ENCODE results near the gene NDST3.
"Not testable (repeated sequence)": the region's sequence is repeated elsewhere in the genome, so short reads cannot be mapped to it uniquely, and the experiment has no call there.

NDST3 gene

DNA sequence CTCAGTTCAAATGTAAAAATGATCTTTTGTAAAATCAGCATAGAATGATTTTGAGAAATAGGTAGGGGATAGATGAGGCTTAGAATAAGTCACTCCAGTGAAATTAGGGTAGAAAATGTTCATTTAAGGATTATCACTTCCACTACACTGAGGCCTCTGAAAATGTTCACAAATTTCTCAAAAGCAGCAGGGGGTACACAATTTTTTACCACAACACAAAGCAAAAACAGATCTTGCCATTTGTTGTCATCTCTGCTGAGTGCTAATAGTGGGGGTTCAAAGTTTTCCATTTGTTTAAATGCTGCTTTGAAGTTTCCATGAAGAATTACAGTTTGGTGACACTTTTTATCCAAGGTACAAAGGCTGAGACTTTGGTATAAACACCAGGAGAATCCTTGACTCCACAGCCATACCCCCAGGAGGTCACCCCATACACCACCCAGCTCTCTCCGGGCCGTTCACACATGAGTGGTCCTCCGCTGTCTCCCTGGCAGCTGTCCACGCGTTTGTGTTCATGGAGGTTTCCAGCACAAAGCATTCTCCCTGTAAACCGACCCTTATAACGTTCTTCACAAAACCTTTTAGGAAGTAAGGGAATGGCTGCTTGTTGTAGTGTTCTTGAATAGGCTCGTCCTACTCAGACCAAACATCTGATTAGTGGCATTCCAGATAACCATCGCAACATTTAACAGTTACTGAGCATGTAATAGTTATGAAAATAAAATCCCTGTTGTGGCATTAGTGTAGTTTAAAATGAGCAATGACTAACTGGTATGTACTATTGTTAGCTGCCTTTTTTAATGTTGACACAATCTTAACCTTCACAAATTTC, 247.5 kb downstream of the NDST3 start:
- H3K4me3 Mint-ChIP-seq, result peak overlapping the region; percentile 94
- H3K4me1 Mint-ChIP-seq (ENCODE audit: low read depth), result peaks cover 44% of the 10 kb centered on the region
- H3K36me3 Mint-ChIP-seq (ENCODE audit: low read depth), result peaks cover 46% of the 10 kb centered on the region
- no peaks in the 10 kb centered on the region for H3K27me3 Mint-ChIP-seq
- no peaks in the 10 kb centered on the region for H3K9me3 Mint-ChIP-seq
- peak overlapping the region; percentile 91 for H3K27ac Mint-ChIP-seq

DNA sequence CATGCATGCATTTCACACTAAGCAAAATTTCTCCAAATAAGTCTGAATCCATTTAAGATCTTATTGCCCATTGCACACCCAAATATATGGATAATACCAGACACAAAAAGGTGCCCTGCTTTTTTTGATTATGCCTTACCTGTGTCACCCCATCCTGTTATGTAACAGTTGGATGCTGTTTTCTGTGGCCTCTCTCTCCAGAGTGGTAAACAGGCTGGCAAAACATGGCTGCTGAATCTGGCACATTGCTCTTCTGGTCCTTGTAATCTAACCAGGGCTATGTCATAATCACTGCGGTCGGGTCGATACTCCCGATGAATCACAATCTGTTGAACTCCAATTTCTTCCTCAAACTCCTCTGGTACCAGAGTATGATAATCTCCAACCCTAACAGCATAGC, 248.4 kb downstream of the NDST3 start:
- H3K4me1 Mint-ChIP-seq (ENCODE audit: low read depth), result peaks cover 35% of the 10 kb centered on the region
- no peaks in the 10 kb centered on the region for H3K27me3 Mint-ChIP-seq
- H3K4me3 Mint-ChIP-seq, result no peak overlapping the region
- peaks cover 46% of the 10 kb centered on the region for H3K36me3 Mint-ChIP-seq (ENCODE audit: low read depth)
- H3K9me3 Mint-ChIP-seq, result no peaks in the 10 kb centered on the region
- H3K27ac Mint-ChIP-seq, result peak overlapping the region; percentile 73

DNA sequence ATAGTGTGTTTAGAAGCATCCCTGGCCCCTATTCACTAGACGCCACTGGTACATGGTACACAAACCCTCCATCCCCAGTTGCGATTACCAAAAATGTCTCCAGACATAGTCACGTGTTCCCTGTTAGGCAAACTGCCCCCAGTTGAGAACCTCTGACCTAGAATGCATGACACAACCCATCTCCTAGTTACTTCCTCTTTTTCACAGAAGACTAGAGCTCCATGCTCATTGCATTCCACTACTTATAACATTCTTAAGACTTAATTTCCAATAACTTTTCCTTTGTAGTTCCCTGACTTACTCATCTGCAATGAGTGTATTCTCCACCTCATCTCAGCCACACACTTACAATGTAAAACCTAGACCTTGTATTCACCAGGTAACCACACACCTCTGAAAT, 249.9 kb downstream of the NDST3 start:
- Mint-ChIP-seq H3K36me3 (ENCODE audit: low read depth) (peaks cover 37% of the 10 kb centered on the region), H3K27me3 (no peaks in the 10 kb centered on the region)

DNA sequence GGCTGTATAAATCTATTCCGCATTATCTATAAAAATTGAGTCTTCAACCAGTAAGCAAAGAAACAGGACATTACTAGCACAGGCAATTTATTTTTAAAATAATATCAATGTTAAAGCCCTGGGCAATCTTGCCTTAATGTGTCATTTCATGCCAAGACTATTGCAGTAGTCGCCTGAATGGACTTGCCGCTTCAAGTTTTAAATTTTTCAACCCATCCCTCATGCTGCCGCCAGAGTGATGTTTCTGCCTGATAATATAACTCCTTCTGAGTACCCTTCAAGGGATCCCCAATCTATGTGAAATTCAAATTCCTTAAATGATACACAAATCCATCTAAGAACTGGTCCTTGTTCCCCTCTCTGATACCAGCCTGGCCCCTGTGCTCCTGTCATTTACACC, 251.6 kb downstream of the NDST3 start:
- Mint-ChIP-seq H3K4me1 (ENCODE audit: low read depth) (peaks cover 16% of the 10 kb centered on the region), H3K27me3 (no peaks in the 10 kb centered on the region), H3K27ac (no peak overlapping the region), H3K4me3 (no peak overlapping the region), H3K36me3 (ENCODE audit: low read depth) (peaks cover 19% of the 10 kb centered on the region), H3K9me3 (no peaks in the 10 kb centered on the region)

More for the DNA sequence above, 249.9 kb downstream of the NDST3 start:
- Mint-ChIP-seq H3K4me1 (ENCODE audit: low read depth) (peaks cover 24% of the 10 kb centered on the region), H3K27ac (no peak overlapping the region), H3K9me3 (no peaks in the 10 kb centered on the region), H3K4me3 (no peak overlapping the region)

DNA sequence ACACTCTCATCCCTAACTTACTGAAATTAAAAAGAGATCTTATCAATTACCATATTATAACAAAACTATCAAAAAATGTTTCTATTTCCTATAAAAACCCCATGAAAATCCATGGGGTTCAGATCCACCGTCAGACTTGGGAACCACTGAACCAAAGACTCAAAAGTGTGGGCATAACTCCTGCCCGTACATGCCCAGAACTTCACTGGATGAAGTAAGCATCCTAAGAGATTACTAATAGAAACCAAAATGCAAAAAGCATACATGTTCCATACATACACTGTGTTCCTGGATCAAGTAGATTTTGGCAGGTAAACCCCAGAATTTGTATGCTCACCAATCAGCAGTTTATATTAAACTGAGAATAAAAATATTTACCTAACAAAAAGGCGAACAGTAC, 252.4 kb downstream of the NDST3 start:
- Mint-ChIP-seq H3K27me3 (no peaks in the 10 kb centered on the region), H3K27ac (no peak overlapping the region), H3K4me1 (ENCODE audit: low read depth) (peaks cover 9% of the 10 kb centered on the region), H3K9me3 (no peaks in the 10 kb centered on the region), H3K4me3 (no peak overlapping the region), H3K36me3 (ENCODE audit: low read depth) (peaks cover 12% of the 10 kb centered on the region)

DNA sequence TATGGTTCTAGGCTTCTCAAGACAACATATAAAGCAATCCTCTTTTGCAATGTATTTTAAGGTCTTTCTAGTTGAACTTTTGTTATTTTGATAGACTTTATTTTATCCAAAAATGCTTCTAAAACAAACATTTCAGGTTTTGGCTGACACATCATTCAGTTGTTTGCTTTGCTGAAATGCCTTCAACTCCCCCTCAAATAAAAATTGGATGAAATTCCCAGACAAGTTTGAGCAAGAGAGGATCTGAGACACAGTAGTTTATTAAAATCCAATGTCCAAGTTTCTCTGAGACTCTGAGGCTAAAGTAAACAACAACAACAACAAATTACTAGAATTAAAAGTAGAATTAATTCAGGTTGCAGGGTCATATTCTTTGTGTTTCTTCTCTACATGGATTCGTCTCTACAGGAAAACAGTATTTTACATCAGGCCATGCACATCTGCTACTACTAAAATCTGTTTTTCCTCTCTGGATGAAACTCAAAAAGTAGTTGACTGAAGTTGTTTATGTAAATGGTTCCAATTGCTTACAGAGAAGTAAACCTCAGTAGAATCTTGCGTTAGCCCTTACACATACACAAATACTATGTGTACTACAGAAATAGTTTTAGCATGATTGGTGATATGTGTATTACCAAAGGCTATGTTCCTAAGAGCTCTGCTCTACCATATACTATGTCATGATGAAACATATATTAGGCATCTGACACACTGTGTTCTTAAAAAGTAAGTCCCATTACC, 253.6 kb downstream of the NDST3 start:
- Mint-ChIP-seq H3K4me1 (ENCODE audit: low read depth) (peaks cover under 1% of the 10 kb centered on the region), H3K4me3 (no peak overlapping the region), H3K27me3 (no peaks in the 10 kb centered on the region), H3K36me3 (ENCODE audit: low read depth) (peaks cover 2% of the 10 kb centered on the region), H3K9me3 (no peaks in the 10 kb centered on the region), H3K27ac (no peak overlapping the region)

DNA sequence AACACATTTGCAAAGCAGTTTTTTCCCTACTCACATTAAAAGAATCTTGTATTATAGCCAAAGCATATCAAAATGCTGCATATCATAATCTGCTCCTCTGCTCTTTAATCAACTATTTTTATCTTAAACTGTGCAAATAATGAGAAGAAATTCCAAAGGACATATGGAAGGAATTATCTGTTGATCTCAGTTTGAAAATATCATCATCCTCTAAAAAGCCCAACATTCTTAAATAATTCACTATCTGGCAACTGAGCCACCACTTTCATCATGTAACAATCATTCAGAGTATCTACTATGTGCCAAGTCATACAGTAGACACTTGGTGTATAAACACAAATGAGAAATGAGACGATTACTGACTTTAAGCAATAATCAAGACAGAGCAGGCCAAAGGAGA, 255.5 kb downstream of the NDST3 start:
- Mint-ChIP-seq H3K4me3 (no peak overlapping the region), H3K9me3 (no peaks in the 10 kb centered on the region), H3K4me1 (ENCODE audit: low read depth) (no peaks in the 10 kb centered on the region), H3K36me3 (ENCODE audit: low read depth) (no peaks in the 10 kb centered on the region), H3K27me3 (no peaks in the 10 kb centered on the region), H3K27ac (no peak overlapping the region)

DNA sequence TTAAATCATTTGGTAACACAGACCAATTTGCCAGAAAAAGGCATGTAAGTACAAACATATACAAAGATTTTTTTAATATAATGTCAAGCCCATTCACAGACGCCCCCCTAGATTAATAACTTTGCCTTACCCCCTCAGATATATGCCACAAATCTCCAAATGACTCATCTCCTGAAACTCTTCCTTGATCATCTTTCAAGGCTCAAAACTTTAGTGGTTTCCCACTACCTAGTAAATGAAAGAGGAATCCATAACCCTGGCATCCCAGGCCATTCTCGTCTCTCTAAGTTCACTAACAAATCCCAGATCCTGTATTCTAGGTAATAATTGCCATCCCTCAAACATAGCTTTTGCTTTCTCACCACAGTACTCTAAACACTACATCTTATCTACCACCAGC, 256.7 kb downstream of the NDST3 start:
- no peak overlapping the region for H3K4me3 Mint-ChIP-seq
- H3K36me3 Mint-ChIP-seq (ENCODE audit: low read depth), result no peaks in the 10 kb centered on the region
- no peaks in the 10 kb centered on the region for H3K4me1 Mint-ChIP-seq (ENCODE audit: low read depth)
- no peaks in the 10 kb centered on the region for H3K9me3 Mint-ChIP-seq
- no peak overlapping the region for H3K27ac Mint-ChIP-seq
- no peaks in the 10 kb centered on the region for H3K27me3 Mint-ChIP-seq

DNA sequence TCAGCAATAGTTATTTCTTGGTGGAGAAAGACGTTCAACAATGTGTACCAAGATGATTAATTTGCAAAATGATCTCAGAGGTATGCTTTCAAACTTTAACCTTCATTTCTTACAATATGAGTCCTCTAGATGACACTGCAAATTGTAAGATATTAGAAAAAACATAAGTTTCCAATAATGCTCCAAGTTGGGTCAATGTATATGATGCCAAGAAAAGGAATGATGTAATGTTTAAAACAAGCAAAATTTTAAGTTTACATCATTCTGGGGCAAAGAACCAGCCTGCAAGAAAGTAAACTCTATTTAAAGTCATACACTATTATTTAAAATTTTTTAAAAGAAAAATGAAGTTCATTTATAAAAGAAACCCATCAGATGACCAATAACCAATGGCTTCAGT, 262.4 kb downstream of the NDST3 start:
- Mint-ChIP-seq H3K9me3 (no peaks in the 10 kb centered on the region), H3K4me3 (no peak overlapping the region), H3K36me3 (ENCODE audit: low read depth) (no peaks in the 10 kb centered on the region), H3K27me3 (no peaks in the 10 kb centered on the region), H3K27ac (no peak overlapping the region), H3K4me1 (ENCODE audit: low read depth) (no peaks in the 10 kb centered on the region)

DNA sequence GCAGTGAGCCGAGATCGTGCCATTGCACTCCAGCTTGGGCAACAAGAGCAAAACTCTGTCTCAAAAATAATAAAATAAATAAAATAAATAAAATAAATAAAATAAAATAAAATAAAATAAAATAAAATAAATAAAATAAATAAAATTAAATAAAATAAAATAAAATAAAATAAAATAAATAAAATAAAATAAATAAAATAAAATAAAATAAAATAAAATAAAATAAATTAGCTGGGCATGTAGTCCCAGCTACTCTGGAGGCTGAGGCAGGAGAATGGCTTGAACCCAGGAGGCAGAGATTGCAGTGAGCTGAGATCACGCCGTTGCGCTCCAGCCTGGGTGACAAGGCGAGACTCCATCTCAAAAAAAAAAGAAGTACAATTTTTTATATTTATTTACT, 265.3 kb downstream of the NDST3 start:
- H3K4me3 Mint-ChIP-seq; H3K27me3 Mint-ChIP-seq; H3K4me1 Mint-ChIP-seq (ENCODE audit: low read depth); H3K27ac Mint-ChIP-seq; H3K9me3 Mint-ChIP-seq; H3K36me3 Mint-ChIP-seq (ENCODE audit: low read depth): not testable (repeated sequence)

DNA sequence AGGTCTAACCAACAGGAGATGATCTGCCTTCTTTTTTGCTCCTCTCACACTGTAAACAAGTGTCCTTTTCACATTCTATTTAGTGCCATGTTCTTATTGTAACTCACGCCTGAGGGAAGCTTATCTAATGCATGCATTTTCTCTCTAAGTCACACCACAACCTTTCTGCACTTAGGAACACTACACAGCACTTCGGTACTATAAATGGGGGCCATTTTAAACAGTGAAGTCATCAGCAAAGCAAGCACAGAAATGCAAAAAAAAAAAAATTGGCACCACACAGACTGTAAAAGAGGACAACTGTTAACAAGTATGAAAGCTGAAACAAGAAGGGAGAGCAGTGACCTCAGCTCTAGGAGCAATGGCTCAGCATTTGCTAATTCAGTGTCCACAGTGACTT, 273.4 kb downstream of the NDST3 start:
- H3K27ac Mint-ChIP-seq, result no peak overlapping the region
- no peak overlapping the region for H3K4me3 Mint-ChIP-seq
- H3K9me3 Mint-ChIP-seq, result no peaks in the 10 kb centered on the region
- H3K36me3 Mint-ChIP-seq (ENCODE audit: low read depth), result no peaks in the 10 kb centered on the region
- H3K27me3 Mint-ChIP-seq, result peaks cover 19% of the 10 kb centered on the region
- no peaks in the 10 kb centered on the region for H3K4me1 Mint-ChIP-seq (ENCODE audit: low read depth)
